Hepatocyte (in vitro differentiated cells): ENCODE measurements around the gene DNAH5. TPM values are rescaled to one million over a fixed set of nuclear protein-coding genes. Genes with fewer than 3 reads are reported as not detected.
A peak's percentile ranks its signal among the peaks of the same experiment; 100 is the strongest.

Experiments
- DNase-seq: peaks from one replicate; pipeline ENCODE4 v3.0.0-alpha.2; 2016; ENCODE audit warnings: low spot score
- H2AFZ ChIP-seq: fragments of 200-600 bp; sonication (generic); 2 replicates; pipeline ENCODE4 v1.6.0; 2016; ENCODE audit warnings: antibody characterized with exemption, mild to moderate bottlenecking
- H3K27ac ChIP-seq: fragments of 200-600 bp; sonication (generic); 2 replicates; pipeline ENCODE4 v1.5.1; 2016; ENCODE audit warnings: mild to moderate bottlenecking
- H3K27me3 ChIP-seq: fragments of 200-600 bp; sonication (generic); 2 replicates; pipeline ENCODE4 v1.6.1; 2016
- H3K36me3 ChIP-seq: fragments of 200-600 bp; sonication (generic); replicated peaks from 2 replicates; pipeline ENCODE4 v1.5.1; 2016; ENCODE audit warnings: low read depth; ENCODE audit not compliant: insufficient read depth
- H3K4me1 ChIP-seq: fragments of 200-600 bp; sonication (generic); 2 replicates; pipeline ENCODE4 v1.5.1; 2016; ENCODE audit warnings: mild to moderate bottlenecking, moderate library complexity; ENCODE audit not compliant: insufficient read depth
- H3K4me2 ChIP-seq: fragments of 200-600 bp; sonication (generic); 2 replicates; pipeline ENCODE4 v1.6.0; 2016
- H3K4me3 ChIP-seq: fragments of 200-600 bp; sonication (generic); 2 replicates; pipeline ENCODE4 v1.5.1; 2016; ENCODE audit warnings: mild to moderate bottlenecking
- H3K79me2 ChIP-seq: fragments of 200-600 bp; sonication (generic); 2 replicates; pipeline ENCODE4 v1.6.0; 2017; ENCODE audit warnings: mild to moderate bottlenecking
- H3K9me2 ChIP-seq: fragments of 200-600 bp; sonication (generic); replicated peaks from 2 replicates; pipeline ENCODE4 v1.6.0; 2017; ENCODE audit warnings: mild to moderate bottlenecking; ENCODE audit not compliant: insufficient read depth
- H3K9me3 ChIP-seq: fragments of 200-600 bp; sonication (generic); 2 replicates; pipeline ENCODE4 v1.5.1; 2016; ENCODE audit warnings: low read depth, mild to moderate bottlenecking
- H4K20me1 ChIP-seq: fragments of 200-600 bp; sonication (generic); 2 replicates; pipeline ENCODE4 v1.6.0; 2016; ENCODE audit warnings: mild to moderate bottlenecking; ENCODE audit not compliant: insufficient read depth, poor library complexity, severe bottlenecking
- CTCF ChIP-seq: fragments of 200-600 bp; sonication (generic); IDR thresholded peaks from 2 replicates; pipeline ENCODE4 v1.5.1; 2016; ENCODE audit warnings: antibody characterized with exemption, mild to moderate bottlenecking; ENCODE audit not compliant: poor library complexity
- EZH2 ChIP-seq: fragments of 200-600 bp; sonication (generic); IDR thresholded peaks from 2 replicates; pipeline ENCODE4 v1.6.1; 2016; ENCODE audit warnings: antibody characterized with exemption, mild to moderate bottlenecking, borderline replicate concordance
- EZH2phosphoT487 ChIP-seq: fragments of 200-600 bp; sonication (generic); IDR thresholded peaks from one replicate; pipeline ENCODE4 v1.6.1; 2018; ENCODE audit warnings: antibody characterized with exemption, mild to moderate bottlenecking, low read depth, moderate library complexity; ENCODE audit not compliant: unreplicated experiment, severe bottlenecking
- WGBS: methylation state at CpG from one replicate; pipeline ENCODE4 v1.1.6; 2016; ENCODE audit warnings: low lambda C conversion rate; ENCODE audit errors: missing lambda C conversion rate; 5-methylcytosine and 5-hydroxymethylcytosine counted together
- polyA plus RNA-seq: library from polyadenylated mRNA; unstranded; fragments of >200 nt; fragmentation: Nextera tagmentation; extraction: Ambion mirVana; gene quantifications from 2 replicates; pipeline ENCODE4 v1.2.1, GENCODE V29; 2016
- total RNA-seq: library from RNA; depleted of rRNA; stranded (reverse); fragments of >200 nt; gene quantifications from 2 replicates; pipeline ENCODE4 v1.2.3, GENCODE V29; 2014

DNAH5 gene
- total and polyA plus RNA-seq, 2 experiments from 2014 or later: 0.17 to 0.40 TPM

DNA sequence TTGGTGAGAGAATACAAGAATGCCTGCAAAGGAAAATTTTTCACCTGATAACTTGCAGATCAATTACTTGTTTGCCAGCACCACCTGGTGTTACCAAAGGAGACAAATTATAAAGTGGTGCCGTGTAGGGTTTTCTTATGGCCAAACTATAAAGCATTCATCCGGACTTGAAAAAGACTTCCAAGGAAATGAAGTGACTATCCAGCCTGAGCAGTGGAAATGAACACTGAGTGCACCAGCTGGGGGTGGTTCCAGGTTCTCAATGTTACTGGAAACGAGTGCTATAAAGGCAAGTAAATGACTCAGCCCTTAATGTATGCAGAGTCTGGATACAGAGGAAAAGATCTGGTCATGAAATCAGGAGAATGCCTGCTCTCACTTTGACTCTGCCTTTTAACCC is 113.1 kb downstream of the DNAH5 start:
- TF ChIP-seq CTCF (peak; percentile 26), EZH2phosphoT487 (no peak)
- H3K4me2 ChIP-seq: no peak overlapping the region

DNA sequence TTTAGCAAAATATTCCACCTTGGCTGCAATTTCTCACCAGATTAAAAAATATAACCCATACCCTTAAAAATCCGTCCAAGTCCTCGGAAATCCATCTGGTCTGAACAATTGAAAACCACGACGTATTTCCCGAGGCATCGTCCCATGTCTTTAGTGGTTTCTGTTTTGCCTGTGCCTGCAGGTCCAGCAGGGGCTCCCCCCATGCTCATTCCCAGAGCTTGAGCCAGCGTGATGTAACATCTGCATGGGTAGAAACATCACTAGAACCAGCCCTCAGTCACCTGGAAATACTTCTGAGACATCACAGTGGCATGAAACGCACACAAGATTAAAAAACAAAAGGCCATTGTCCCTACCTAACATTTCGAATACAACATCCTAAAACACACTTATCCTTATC is 114.0 kb downstream of the DNAH5 start:
- no peaks in the 10 kb centered on the region for H3K4me1 ChIP-seq
- no peak overlapping the region for H2AFZ ChIP-seq
- no peaks in the 10 kb centered on the region for H3K79me2 ChIP-seq
- no peak overlapping the region for H3K4me3 ChIP-seq
- H3K9me2 ChIP-seq: no peaks in the 10 kb centered on the region
- 81% methylated on average over 9 of the region's 9 CpGs for WGBS
- no peaks in the 10 kb centered on the region for H3K36me3 ChIP-seq
- DNase-seq: no peak
- no peak overlapping the region for H3K4me2 ChIP-seq
- TF ChIP-seq EZH2 (no peak), CTCF (no peak), EZH2phosphoT487 (no peak)
- H3K9me3 ChIP-seq: no peaks in the 10 kb centered on the region
- no peaks in the 10 kb centered on the region for H3K27me3 ChIP-seq
- H4K20me1 ChIP-seq: no peaks in the 10 kb centered on the region
- no peak overlapping the region for H3K27ac ChIP-seq

More for the DNA sequence above, 113.1 kb downstream of the DNAH5 start:
- Histone ChIP-seq H3K27me3 (no peaks in the 10 kb centered on the region), H3K9me2 (no peaks in the 10 kb centered on the region), H3K27ac (no peak overlapping the region), H4K20me1 (no peaks in the 10 kb centered on the region), H3K4me1 (no peaks in the 10 kb centered on the region), H3K4me3 (no peak overlapping the region), H3K79me2 (no peaks in the 10 kb centered on the region), H3K9me3 (no peaks in the 10 kb centered on the region), H2AFZ (no peak overlapping the region), H3K36me3 (no peaks in the 10 kb centered on the region)
- WGBS: 44% methylated on average over 3 of the region's 3 CpGs
- no peak for DNase-seq

GRCh38 chr5:13821366-13821765 is 123.1 kb downstream of the DNAH5 start:
- WGBS: 87% methylated on average over 2 of the region's 2 CpGs
- no peaks in the 10 kb centered on the region for H3K36me3 ChIP-seq
- no peak overlapping the region for H2AFZ ChIP-seq

More at GRCh38 chr5:13821366-13821765, 123.1 kb downstream of the DNAH5 start:
- H3K4me1 ChIP-seq: no peaks in the 10 kb centered on the region
- H3K79me2 ChIP-seq: no peaks in the 10 kb centered on the region
- H3K27me3 ChIP-seq: no peaks in the 10 kb centered on the region
- H3K9me3 ChIP-seq: no peaks in the 10 kb centered on the region
- H3K4me2 ChIP-seq: no peak overlapping the region
- no peak for DNase-seq
- no peaks in the 10 kb centered on the region for H3K9me2 ChIP-seq
- no peak overlapping the region for H3K4me3 ChIP-seq
- TF ChIP-seq EZH2: no peak
- no peak for TF ChIP-seq EZH2phosphoT487
- TF ChIP-seq CTCF: no peak
- H3K27ac ChIP-seq: no peak overlapping the region
- no peaks in the 10 kb centered on the region for H4K20me1 ChIP-seq
